NCI-H1417 treated with DMSO at 0.1 percent for 48 hours (cell line): ENCODE measurements around the gene IDE.

Experiments
- DNase-seq: peaks from one replicate; lab custom pipeline; 2025; lab: John Stamatoyannopoulos, UW

Gene IDE

GRCh38 chr10:92567952-92568600 lies 5.8 kb downstream of the IDE start:
- DNase-seq = no peak

GRCh38 chr10:92562424-92562823 lies 11.5 kb downstream of the IDE start:
- DNase-seq = no peak

GRCh38 chr10:92559046-92559445 lies 14.8 kb downstream of the IDE start:
- no peak for DNase-seq

GRCh38 chr10:92553959-92554358 lies 19.9 kb downstream of the IDE start:
- no peak for DNase-seq

GRCh38 chr10:92552310-92552709 lies 21.6 kb downstream of the IDE start:
- no peak for DNase-seq

GRCh38 chr10:92550924-92551323 lies 23.0 kb downstream of the IDE start:
- DNase-seq = no peak

- no peak for DNase-seq
Observed at GRCh38 chr10:92547676-92548075, 26.2 kb downstream of the IDE start.

GRCh38 chr10:92545556-92545955 lies 28.3 kb downstream of the IDE start:
- DNase-seq = no peak

- no peak for DNase-seq
Observed at GRCh38 chr10:92544296-92544695, 29.6 kb downstream of the IDE start.

GRCh38 chr10:92542458-92542857 lies 31.4 kb downstream of the IDE start:
- no peak for DNase-seq

GRCh38 chr10:92541583-92541982 lies 32.3 kb downstream of the IDE start:
- no peak for DNase-seq

- no peak for DNase-seq
Observed at GRCh38 chr10:92538231-92538958, 35.5 kb downstream of the IDE start.

- DNase-seq = no peak
Observed at GRCh38 chr10:92530891-92531535, 42.9 kb downstream of the IDE start.

- no peak for DNase-seq
Observed at GRCh38 chr10:92530421-92530820, 43.5 kb downstream of the IDE start.

GRCh38 chr10:92527716-92528115 lies 46.2 kb downstream of the IDE start:
- DNase-seq = no peak

- DNase-seq = no peak
Observed at GRCh38 chr10:92523639-92524038, 50.3 kb downstream of the IDE start.

- no peak for DNase-seq
Observed at GRCh38 chr10:92517034-92517655, 56.7 kb downstream of the IDE start.

GRCh38 chr10:92508866-92509265 lies 65.0 kb downstream of the IDE start:
- no peak for DNase-seq

GRCh38 chr10:92506336-92506735 lies 67.6 kb downstream of the IDE start:
- DNase-seq = no peak

GRCh38 chr10:92505044-92505443 lies 68.8 kb downstream of the IDE start:
- no peak for DNase-seq

- DNase-seq = no peak
Observed at GRCh38 chr10:92502296-92502808, 71.5 kb downstream of the IDE start.

- no peak for DNase-seq
Observed at GRCh38 chr10:92493362-92493761, 80.5 kb downstream of the IDE start.
